Measurements from ENCODE around the gene ZSCAN10. TPM values are rescaled to one million over a fixed set of nuclear protein-coding genes. Genes with fewer than 3 reads are reported as not detected.

The ZSCAN10 gene
- total and polyA plus RNA-seq, 2 of the 13 experiments (the other 11 are each of a cell fraction or from before 2014, with no cell fraction given) = not detected

DNA sequence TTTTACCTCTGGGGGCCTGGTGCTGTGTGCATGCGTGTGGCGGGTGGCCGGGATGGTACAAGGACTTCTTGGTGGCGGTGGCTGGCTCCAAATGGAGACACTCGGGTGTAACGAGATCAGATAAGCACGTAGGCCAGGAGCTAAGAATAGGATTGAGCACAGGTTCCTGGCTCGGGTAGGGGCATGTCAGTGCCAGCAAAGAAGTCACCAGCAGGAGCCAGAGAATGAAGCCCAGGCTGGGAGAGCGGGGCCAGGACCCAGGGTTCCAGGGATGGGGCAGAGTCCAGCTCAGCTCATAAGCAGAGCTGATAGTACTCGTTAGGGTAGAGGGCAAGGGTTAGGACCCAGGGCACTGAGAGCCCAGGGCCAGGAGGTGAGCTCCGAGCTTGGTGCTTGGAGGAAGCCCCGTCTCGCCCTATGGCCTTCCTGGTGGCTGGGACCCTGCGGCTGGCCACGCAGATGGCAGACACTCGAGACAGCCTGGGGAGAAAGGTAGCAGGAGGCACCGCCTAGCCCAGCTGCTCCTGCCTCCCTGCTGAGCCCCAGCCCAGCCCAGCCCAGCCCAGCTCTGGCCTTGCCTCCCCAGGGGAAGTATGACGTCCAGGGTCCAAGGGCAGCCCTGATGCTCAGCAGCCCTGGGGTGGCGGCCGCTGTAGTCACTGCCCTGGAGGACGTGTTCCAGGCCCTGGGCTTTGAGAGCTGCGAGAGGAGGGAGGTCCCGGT lies 44.7 kb upstream of the ZSCAN10 start (continued):
- TF ChIP-seq RAD21 (CRISPR knock-in tag; IDR thresholded peaks at IDR 0.05) = 0 out of 2 replicates have a peak, but pooled peaks have one; percentile 9
- no peak for TF ChIP-seq KLF16 (CRISPR knock-in tag; IDR thresholded peaks at IDR 0.05)
- TF ChIP-seq ZNF136 (CRISPR knock-in tag; IDR thresholded peaks at IDR 0.05; ENCODE audit: low read depth) = no peak
- no peak for TF ChIP-seq NCOA2 (CRISPR knock-in tag; IDR thresholded peaks at IDR 0.05)
- no peak for TF ChIP-seq CBX1 (IDR thresholded peaks at IDR 0.05; ENCODE audit: low read depth)
- 0 out of 2 replicates have a peak, but pooled peaks have one; percentile 27 for TF ChIP-seq TBX2 (CRISPR knock-in tag; IDR thresholded peaks at IDR 0.05; ENCODE audit: borderline replicate concordance)
- TF ChIP-seq, protein P1, sequence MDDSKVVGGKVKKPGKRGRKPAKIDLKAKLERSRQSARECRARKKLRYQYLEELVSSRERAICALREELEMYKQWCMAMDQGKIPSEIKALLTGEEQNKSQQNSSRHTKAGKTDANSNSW (CRISPR knock-in tag; IDR thresholded peaks at IDR 0.05; ENCODE audit: borderline replicate concordance) = no peak
- no peak for TF ChIP-seq ZKSCAN1 (IDR thresholded peaks at IDR 0.05; ENCODE audit: low read length)
- TF ChIP-seq SALL1 (CRISPR knock-in tag; IDR thresholded peaks at IDR 0.05) = peak; percentile 34; the same call in 1 of the 2 replicates
- TF ChIP-seq ZNF121 (CRISPR knock-in tag; IDR thresholded peaks at IDR 0.05) = 0 out of 2 replicates have a peak, but pooled peaks have one; percentile 9
- TF ChIP-seq ZSCAN25 (CRISPR knock-in tag; IDR thresholded peaks at IDR 0.05) = no peak
- no peak for TF ChIP-seq DNMT1 (CRISPR knock-in tag; IDR thresholded peaks at IDR 0.05)
- TF ChIP-seq ZNF260 (CRISPR knock-in tag; IDR thresholded peaks at IDR 0.05; ENCODE audit: borderline replicate concordance, low read depth) = no peak
- TF ChIP-seq ATF6 (CRISPR knock-in tag; conservative IDR thresholded peaks at IDR 0.05) = no peak
- no peak for TF ChIP-seq SIN3B (IDR thresholded peaks at IDR 0.05; ENCODE audit: low read length)
- peak; percentile 30 for TF ChIP-seq ZNF18 (CRISPR knock-in tag; IDR thresholded peaks at IDR 0.05; ENCODE audit: insufficient replicate concordance)
- TF ChIP-seq RXRB (CRISPR knock-in tag; IDR thresholded peaks at IDR 0.05; ENCODE audit: borderline replicate concordance) = no peak; the same call in 1 of the 2 replicates
- TF ChIP-seq MTA1 (CRISPR knock-in tag; IDR thresholded peaks at IDR 0.05; ENCODE audit: borderline replicate concordance) = peak; percentile 61; the same call in 1 of the 2 replicates
- no peak for TF ChIP-seq ZNF775 (CRISPR knock-in tag; IDR thresholded peaks at IDR 0.05; ENCODE audit: borderline replicate concordance)
- TF ChIP-seq, protein P2, sequence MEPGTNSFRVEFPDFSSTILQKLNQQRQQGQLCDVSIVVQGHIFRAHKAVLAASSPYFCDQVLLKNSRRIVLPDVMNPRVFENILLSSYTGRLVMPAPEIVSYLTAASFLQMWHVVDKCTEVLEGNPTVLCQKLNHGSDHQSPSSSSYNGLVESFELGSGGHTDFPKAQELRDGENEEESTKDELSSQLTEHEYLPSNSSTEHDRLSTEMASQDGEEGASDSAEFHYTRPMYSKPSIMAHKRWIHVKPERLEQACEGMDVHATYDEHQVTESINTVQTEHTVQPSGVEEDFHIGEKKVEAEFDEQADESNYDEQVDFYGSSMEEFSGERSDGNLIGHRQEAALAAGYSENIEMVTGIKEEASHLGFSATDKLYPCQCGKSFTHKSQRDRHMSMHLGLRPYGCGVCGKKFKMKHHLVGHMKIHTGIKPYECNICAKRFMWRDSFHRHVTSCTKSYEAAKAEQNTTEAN (CRISPR knock-in tag; conservative IDR thresholded peaks at IDR 0.05) = no peak
- no peak for TF ChIP-seq ZNF446 (CRISPR knock-in tag; IDR thresholded peaks at IDR 0.05)
- peak; percentile 60 for TF ChIP-seq NR2F6 (IDR thresholded peaks at IDR 0.05)
- TF ChIP-seq NR2F6 (CRISPR knock-in tag; IDR thresholded peaks at IDR 0.05) = peak; percentile 22; the same call in 1 of the 2 replicates
- TF ChIP-seq, protein P3, sequence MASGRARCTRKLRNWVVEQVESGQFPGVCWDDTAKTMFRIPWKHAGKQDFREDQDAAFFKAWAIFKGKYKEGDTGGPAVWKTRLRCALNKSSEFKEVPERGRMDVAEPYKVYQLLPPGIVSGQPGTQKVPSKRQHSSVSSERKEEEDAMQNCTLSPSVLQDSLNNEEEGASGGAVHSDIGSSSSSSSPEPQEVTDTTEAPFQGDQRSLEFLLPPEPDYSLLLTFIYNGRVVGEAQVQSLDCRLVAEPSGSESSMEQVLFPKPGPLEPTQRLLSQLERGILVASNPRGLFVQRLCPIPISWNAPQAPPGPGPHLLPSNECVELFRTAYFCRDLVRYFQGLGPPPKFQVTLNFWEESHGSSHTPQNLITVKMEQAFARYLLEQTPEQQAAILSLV (CRISPR knock-in tag; IDR thresholded peaks at IDR 0.05; ENCODE audit: borderline replicate concordance) = 0 out of 2 replicates have a peak, but pooled peaks have one; percentile 25
